AG04450 (cell line): ENCODE results near the gene IRF1. TPM values are rescaled to one million over a fixed set of nuclear protein-coding genes. Genes with fewer than 3 reads are reported as not detected.

Experiments used
- CTCF ChIA-PET: fragments of 300-600, 350-600 bp; formaldehyde crosslinking; extraction: SDS; loops from one replicate; lab custom pipeline; 2022; ENCODE audit warnings: antibody characterized with exemption, inconsistent platforms; lab: Charles Lee
- POLR2A ChIA-PET: fragments of 350-600 bp; formaldehyde crosslinking; extraction: SDS; loops from one replicate; lab custom pipeline; 2021; ENCODE audit warnings: antibody characterized with exemption, inconsistent platforms; lab: Yijun Ruan, JAX
- DNase-seq: peaks from one replicate; pipeline ENCODE4 v3.0.0-alpha.2; 2011; ENCODE audit warnings: low read depth, low spot score
- H3K27ac ChIP-seq: one replicate; pipeline ENCODE4 v1.5.1; 2012; ENCODE audit warnings: low read depth, low read length, control low read depth
- H3K27me3 ChIP-seq: one replicate; pipeline ENCODE4 v1.6.0; 2012; ENCODE audit warnings: low read length; ENCODE audit not compliant: control insufficient read depth, insufficient read depth
- H3K4me3 ChIP-seq: 2 replicates; pipeline ENCODE4 v1.5.1; 2011; ENCODE audit warnings: mild to moderate bottlenecking, low read depth, low read length, control low read depth
- H3K9me3 ChIP-seq: 2 replicates; pipeline ENCODE4 v1.5.1; 2012; ENCODE audit warnings: low read length; ENCODE audit not compliant: control insufficient read depth, insufficient read depth
- CTCF ChIP-seq: IDR thresholded peaks from 2 replicates; pipeline ENCODE4 v1.5.1; 2011; ENCODE audit warnings: low read depth, low read length, control low read depth, inconsistent platforms
- polyA plus RNA-seq: library from polyadenylated mRNA; depleted of rRNA; stranded (reverse); fragments of >200 nt; gene quantifications from 2 replicates; pipeline ENCODE4 v1.2.3, GENCODE V29; 2011

IRF1 gene
- polyA plus RNA-seq, 1 experiment, result 22.6 TPM

GRCh38 chr5:132492386-132493125 is 2.0 kb upstream of the IRF1 start:
- no peak for TF ChIP-seq CTCF
- Histone ChIP-seq H3K4me3 (no peak overlapping the region), H3K27me3 (no peaks in the 10 kb centered on the region), H3K27ac (no peak overlapping the region), H3K9me3 (no peaks in the 10 kb centered on the region; the same call in 1 of the 2 replicates)
- DNase-seq, result no peak
- ChIA-PET POLR2A (no interaction called here), CTCF (interaction anchor here (1.0 to 2.0 kb wide), 3 partner anchors 9 to 81 kb away, joined by 6 read pairs; no protein-coding TSS in a partner anchor)

- CTCF ChIA-PET, result interaction anchor here (1.1 to 2.4 kb wide), 5 partner anchors 10 to 105 kb away, joined by 5 to 6 read pairs (median 6); no protein-coding TSS in a partner anchor
- no peak for DNase-seq
Measured at GRCh38 chr5:132491368-132492364, 1.1 kb upstream of the IRF1 start.

GRCh38 chr5:132489871-132490483 is 596 bp downstream of the IRF1 start:
- DNase-seq, result no peak
- peak overlapping the region; percentile 81 for H3K27ac ChIP-seq
- no peaks in the 10 kb centered on the region for H3K27me3 ChIP-seq
- POLR2A ChIA-PET, result interaction anchor here (0.6 to 2.4 kb wide), 22 partner anchors 8 to 202 kb away, joined by 3 to 28 read pairs (median 8); partner anchors contain the start of gene SLC22A4
- peak overlapping the region; percentile 97 for H3K4me3 ChIP-seq
- no peaks in the 10 kb centered on the region; the same call in 1 of the 2 replicates for H3K9me3 ChIP-seq
- peak; percentile 39 for TF ChIP-seq CTCF
- CTCF ChIA-PET, result interaction anchor here (0.8 to 2.4 kb wide), 10 partner anchors 11 to 331 kb away, joined by 3 to 9 read pairs (median 5); no protein-coding TSS in a partner anchor

More at GRCh38 chr5:132491368-132492364, 1.1 kb upstream of the IRF1 start:
- peak overlapping the region; percentile 47 for H3K27ac ChIP-seq
- H3K27me3 ChIP-seq, result no peaks in the 10 kb centered on the region
- no peak for TF ChIP-seq CTCF
- no peaks in the 10 kb centered on the region; the same call in 1 of the 2 replicates for H3K9me3 ChIP-seq
- POLR2A ChIA-PET, result interaction anchor here (0.7 to 2.4 kb wide), 15 partner anchors 10 to 103 kb away, joined by 3 to 28 read pairs (median 14); no protein-coding TSS in a partner anchor
- H3K4me3 ChIP-seq, result peak overlapping the region; percentile 57

GRCh38 chr5:132489051-132489770 is 1.4 kb downstream of the IRF1 start:
- Histone ChIP-seq H3K4me3 (peak overlapping the region; percentile 97), H3K27me3 (no peaks in the 10 kb centered on the region), H3K9me3 (no peaks in the 10 kb centered on the region; the same call in 1 of the 2 replicates), H3K27ac (no peak overlapping the region)
- no peak for TF ChIP-seq CTCF
- POLR2A ChIA-PET, result interaction anchor here (0.6 to 2.4 kb wide), 10 partner anchors 10 to 201 kb away, joined by 3 to 28 read pairs (median 14); partner anchors contain the start of gene SLC22A4
- DNase-seq, result no peak
- CTCF ChIA-PET, result interaction anchor here (0.9 to 2.4 kb wide), 6 partner anchors 11 to 331 kb away, joined by 4 to 9 read pairs (median 5); no protein-coding TSS in a partner anchor
